OCI-LY7 (cell line): ENCODE results near the gene HDAC4.

Source experiments
- CTCF ChIP-seq: fragments of 200-600 bp; sonication (generic); conservative IDR thresholded peaks from 2 replicates; pipeline ENCODE4 v1.5.1; 2014; ENCODE audit warnings: mild to moderate bottlenecking, antibody characterized with exemption, low read length, moderate library complexity, mixed read lengths
- EZH2phosphoT487 ChIP-seq: fragments of 200-600 bp; sonication (generic); IDR thresholded peaks from 2 replicates; pipeline ENCODE4 v1.6.1; 2018; ENCODE audit warnings: low read depth, borderline replicate concordance, mild to moderate bottlenecking, mixed run types, antibody characterized with exemption, low read length, moderate library complexity, mixed read lengths

- TF ChIP-seq CTCF (no peak), EZH2phosphoT487 (no peak)
These were observed 304.0 kb downstream of the HDAC4 start for GRCh38 chr2:239096676-239097427.
